ENCODE results near the gene VPS50. TPM values are rescaled to one million over a fixed set of nuclear protein-coding genes. Genes with fewer than 3 reads are reported as not detected.

The VPS50 gene
- total and polyA plus RNA-seq, 4 donors = 4.0 to 18.2 (median 11.9) TPM

DNA sequence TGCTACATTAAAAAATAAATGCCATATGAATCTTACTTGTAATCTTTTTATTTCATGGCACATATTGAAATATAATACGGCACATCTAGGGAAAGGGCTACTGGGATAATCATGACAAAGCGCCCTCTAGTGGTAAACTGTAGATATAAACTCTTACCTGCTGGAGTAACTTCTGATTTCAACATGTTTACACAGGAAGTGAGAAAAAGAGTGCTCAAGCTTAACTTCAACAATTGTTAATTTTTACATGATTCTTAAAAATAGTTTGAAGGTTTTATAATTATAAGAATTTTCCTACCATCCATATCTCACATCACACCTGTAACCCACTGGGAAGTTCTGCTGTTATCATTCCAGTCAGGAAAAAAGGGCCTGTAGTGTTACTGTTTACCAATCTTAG is 3.9 kb upstream of the VPS50 start:
- no peaks in the 10 kb centered on the region for H3K36me3 ChIP-seq (ENCODE audit: control insufficient read depth in 4 of 4, insufficient read depth in 3 of 4, low read depth in 1 of 4, low read length in 3 of 4)
- peaks cover 0 to 15% (median 11%) of the 10 kb centered on the region in 4 donors for H3K4me1 ChIP-seq (ENCODE audit: control insufficient read depth in 4 of 4, insufficient read depth in 4 of 4, low read length in 3 of 4)
- no peaks in the 10 kb centered on the region for H3K27me3 ChIP-seq (ENCODE audit: control insufficient read depth in 4 of 4, insufficient read depth in 4 of 4, low read length in 3 of 4)
- TF ChIP-seq, protein P1, sequence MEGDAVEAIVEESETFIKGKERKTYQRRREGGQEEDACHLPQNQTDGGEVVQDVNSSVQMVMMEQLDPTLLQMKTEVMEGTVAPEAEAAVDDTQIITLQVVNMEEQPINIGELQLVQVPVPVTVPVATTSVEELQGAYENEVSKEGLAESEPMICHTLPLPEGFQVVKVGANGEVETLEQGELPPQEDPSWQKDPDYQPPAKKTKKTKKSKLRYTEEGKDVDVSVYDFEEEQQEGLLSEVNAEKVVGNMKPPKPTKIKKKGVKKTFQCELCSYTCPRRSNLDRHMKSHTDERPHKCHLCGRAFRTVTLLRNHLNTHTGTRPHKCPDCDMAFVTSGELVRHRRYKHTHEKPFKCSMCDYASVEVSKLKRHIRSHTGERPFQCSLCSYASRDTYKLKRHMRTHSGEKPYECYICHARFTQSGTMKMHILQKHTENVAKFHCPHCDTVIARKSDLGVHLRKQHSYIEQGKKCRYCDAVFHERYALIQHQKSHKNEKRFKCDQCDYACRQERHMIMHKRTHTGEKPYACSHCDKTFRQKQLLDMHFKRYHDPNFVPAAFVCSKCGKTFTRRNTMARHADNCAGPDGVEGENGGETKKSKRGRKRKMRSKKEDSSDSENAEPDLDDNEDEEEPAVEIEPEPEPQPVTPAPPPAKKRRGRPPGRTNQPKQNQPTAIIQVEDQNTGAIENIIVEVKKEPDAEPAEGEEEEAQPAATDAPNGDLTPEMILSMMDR (IDR thresholded peaks at IDR 0.05; ENCODE audit: low read depth, low read length, missing input control) = peak; percentile 77
- TF ChIP-seq ZBTB33 (IDR thresholded peaks at IDR 0.05) (no peak), HNF4A (conservative IDR thresholded peaks at IDR 0.05) (no peak), GABPA (IDR thresholded peaks at IDR 0.05 in 1 of 2, conservative IDR thresholded peaks at IDR 0.05 in 1 of 2) (no peak), YY1 (IDR thresholded peaks at IDR 0.05) (no peak), EGR1 (IDR thresholded peaks at IDR 0.05; ENCODE audit: low read depth in 2 of 2) (no peak), TAF1 (conservative IDR thresholded peaks at IDR 0.05) (no peak), JUND (IDR thresholded peaks at IDR 0.05) (no peak), HNF4G (IDR thresholded peaks at IDR 0.05) (no peak), RXRA (IDR thresholded peaks at IDR 0.05) (no peak), NR2F2 (IDR thresholded peaks at IDR 0.05) (no peak), FOXA1 (IDR thresholded peaks at IDR 0.05) (no peak), REST (IDR thresholded peaks at IDR 0.05) (no peak), RAD21 (IDR thresholded peaks at IDR 0.05) (peak; percentile 69 to 78), SP1 (IDR thresholded peaks at IDR 0.05) (no peak), MAX (IDR thresholded peaks at IDR 0.05) (no peak), FOXA2 (IDR thresholded peaks at IDR 0.05) (peak; percentile 47)
- TF ChIP-seq, protein P2, sequence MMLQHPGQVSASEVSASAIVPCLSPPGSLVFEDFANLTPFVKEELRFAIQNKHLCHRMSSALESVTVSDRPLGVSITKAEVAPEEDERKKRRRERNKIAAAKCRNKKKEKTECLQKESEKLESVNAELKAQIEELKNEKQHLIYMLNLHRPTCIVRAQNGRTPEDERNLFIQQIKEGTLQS (IDR thresholded peaks at IDR 0.05) = no peak
- H3K4me3 ChIP-seq (ENCODE audit: low read depth in 1 of 3, low read length in 3 of 3) = no peak overlapping the region
- WGBS = under 1% methylated on average over 2 of the region's 2 CpGs
- H3K9me3 ChIP-seq (ENCODE audit: control insufficient read depth in 4 of 4, low read length in 3 of 4) = no peaks in the 10 kb centered on the region
- H3K9ac ChIP-seq (ENCODE audit: low read depth in 1 of 2, low read length in 2 of 2) = no peak overlapping the region
- no peak overlapping the region for H3K27ac ChIP-seq (ENCODE audit: low read depth in 1 of 2, low read length in 2 of 2)
- no peak for DNase-seq (ENCODE audit: low spot score)

All from liver (tissue), 9 donors.